ENCODE measurements around the gene CTNNA2.
"Not testable (repeated sequence)": the region's sequence is repeated elsewhere in the genome, so short reads cannot be mapped to it uniquely, and the experiment has no call there.

Gene CTNNA2

DNA sequence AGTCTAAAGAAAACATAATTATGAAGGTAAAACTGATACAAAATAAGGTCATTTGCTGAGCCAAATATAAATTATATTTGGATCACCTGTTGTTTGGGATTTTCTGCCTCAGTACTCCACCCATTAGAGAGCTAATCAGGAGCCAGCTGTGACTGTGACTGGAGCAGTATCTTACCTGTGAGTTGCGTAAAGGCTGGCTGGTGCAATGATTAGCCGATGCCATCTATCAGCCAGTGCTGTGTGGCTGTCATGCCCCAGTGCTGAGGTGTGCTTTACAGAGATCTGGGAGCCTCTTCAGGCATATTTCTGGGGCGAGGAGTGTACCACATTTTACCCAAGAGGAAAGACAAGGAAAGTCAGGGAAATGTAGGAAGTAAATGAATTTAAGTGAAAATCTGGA is 599.9 kb downstream of the CTNNA2 start:
- no peak for DNase-seq

DNA sequence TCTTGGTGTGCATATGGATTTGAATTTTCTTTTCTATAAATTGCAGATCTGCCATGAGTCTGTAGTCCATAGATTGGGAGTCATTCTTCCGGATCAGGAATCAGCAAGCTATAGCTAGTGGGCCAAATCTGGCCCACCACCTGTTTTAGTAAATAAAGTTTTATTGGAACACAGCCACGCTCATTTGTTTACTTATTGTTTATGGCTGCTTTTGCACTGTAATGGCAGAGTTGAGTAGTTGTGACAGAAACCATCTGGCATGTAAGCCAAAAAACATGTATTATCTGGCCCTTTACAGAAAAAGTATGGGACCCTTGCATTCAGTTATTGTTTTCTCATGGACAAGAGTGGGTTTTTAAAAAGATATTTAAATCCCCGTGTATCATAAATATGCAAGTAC is 600.5 kb downstream of the CTNNA2 start:
- DNase-seq = no peak

DNA sequence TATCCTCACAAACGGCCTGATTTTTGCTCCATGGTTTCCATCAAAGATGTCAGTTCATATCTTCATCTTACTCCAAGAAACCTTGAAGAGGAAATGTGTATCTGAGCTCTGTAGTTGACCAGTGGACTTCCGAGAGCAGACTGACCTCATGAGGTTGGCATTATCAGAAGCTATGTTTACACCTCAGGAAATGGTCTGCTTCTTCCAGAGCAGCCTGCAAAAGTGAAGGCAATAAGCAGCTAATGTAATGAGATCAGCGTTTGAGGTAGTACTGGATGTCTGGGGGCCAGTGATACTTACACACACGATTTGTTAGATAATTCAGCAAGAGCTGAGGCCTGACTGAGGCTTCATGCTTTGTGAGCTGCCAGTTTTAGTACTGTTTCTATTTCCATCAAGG is 602.0 kb downstream of the CTNNA2 start:
- DNase-seq = no peak

DNA sequence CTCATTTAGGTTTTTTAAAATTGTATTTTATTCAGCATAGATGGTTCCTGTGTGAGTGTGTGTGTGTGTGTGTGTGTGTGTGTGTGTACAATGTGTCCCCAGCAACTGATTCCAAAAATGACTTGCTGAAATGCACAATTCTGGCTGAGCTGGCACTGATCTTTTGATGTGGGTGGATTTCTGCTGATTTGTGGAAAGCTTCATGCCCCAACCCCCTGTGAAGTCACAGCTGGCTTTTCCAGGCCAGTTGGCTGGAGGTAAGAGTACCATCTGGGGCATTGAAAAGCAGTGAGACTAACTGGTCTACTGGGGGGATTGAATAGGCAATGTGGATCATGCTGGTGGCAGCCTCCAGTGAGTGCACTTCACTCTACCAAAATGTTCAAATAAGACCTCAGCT is 604.5 kb downstream of the CTNNA2 start:
- no peak for DNase-seq

DNA sequence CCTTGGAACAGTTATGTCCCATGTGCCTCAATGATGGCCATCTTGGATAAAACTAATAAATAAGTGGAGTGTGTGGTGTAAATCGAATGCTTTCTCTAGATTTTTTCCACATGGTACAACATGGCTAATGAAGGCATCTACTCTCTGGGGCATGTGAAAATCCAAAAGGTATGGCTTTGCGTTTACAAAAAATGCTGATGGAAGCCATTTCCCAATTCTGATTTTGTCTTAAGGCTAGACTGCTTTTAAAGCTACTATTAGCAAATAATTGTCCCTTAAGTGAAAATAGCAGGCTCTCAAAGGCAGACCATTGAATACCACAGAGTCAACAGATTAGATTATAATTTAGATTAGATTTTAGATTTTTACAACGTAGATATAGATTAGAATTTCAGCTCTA is 608.0 kb downstream of the CTNNA2 start:
- DNase-seq = no peak

DNA sequence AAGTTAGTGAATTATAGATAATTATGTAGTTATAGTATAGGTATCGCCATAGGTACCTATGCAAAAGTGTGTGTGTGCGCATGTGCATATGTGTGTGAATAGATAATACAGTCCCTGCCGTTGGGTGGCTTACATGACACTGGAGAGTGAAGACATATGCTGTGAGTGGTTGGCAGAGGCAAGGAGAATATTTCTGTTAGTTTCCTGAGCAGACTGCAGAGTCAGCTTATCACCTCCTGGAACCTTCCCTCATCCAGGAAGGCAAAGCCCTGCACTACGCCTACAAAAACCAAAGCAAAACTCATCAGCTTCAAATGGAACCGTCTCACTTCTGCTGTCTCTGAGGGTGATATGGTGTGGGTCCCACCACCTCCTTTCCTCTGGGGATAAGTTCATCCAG is 609.8 kb downstream of the CTNNA2 start:
- no peak for DNase-seq

DNA sequence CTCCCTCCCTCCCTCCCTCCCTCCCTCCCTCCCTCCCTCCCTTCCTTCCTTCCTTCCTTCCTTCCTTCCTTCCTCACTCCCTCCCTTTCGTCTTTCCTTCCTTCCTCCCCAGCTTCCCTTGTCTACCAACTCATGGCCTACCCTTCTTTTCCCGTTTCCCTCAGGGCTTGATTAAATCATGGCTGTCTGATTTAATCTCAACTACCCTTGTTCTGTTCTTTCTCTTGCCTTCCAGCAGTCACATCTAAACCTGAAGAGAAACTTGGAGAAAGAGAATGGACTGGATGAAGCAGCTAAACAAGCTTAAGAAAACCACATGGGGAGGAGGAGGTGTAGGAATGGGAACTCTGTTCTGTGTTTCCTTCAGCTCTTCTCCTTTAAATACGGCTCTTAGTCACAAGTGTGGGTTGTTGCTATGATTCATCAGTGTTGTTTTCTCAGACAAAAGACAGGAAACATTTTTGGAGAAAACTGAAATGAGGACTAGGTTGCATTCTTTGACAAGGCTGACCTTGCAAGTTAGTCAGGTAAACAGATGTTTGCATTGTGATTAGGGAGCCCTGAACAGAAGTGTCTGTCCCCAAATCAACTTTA is 613.8 kb downstream of the CTNNA2 start:
- DNase-seq = no peak

DNA sequence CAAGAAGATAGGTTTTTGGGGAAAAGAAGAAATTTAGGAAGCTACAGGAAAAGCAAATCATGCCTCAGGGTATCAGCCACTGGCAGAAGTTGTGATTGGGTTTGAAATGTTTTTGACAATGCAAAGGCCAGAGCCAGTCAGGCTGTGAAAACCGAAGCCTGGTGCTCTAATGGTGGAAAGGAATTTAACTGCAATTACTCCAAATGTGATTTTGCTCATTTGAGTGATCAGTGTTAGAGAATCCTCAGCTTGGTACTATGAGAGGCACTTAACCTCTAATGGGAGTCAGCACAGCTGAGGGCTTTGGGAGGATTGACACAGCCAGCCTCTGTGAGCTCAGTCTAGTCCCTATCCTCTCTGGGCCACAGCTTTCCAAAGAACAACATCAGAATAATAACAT is 615.2 kb downstream of the CTNNA2 start:
- DNase-seq = no peak

DNA sequence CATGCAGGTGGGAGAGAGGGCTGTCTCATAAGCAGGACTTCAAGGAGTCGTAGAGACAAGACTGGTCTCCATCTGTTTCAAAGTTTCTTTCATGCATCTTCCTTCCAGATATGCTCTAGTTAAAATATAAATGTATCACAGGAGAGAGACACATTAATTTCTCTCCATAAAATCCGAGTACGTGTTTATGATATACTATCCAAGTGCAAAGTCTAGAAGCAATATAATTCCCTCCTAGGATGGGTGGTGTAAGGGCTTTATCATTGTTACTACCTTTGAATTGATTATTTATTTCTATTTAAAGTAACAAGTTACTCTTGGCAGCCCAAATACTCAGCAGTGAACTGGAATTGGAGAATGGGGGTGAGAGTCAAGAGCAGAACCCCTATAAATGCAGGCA is 619.4 kb downstream of the CTNNA2 start:
- no peak for DNase-seq

DNA sequence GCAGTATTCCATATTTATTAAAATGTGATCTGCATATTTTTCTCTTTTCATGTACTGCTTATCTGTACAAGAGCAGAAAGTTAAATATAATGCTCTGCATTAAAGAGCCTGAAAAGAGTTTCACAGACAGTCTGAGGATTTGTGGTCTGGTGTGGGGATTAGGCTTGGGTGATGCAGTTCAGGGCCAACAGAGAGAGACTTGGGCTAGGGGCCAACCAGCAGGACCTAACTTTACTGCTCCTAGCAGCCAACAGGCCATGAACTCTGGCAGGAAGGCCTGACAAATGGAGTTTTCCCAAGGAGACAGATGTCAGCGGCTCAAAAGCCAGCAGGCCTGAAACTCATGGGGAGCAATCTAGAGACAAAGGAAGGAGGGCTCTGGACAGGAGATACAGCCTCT is 622.1 kb downstream of the CTNNA2 start:
- DNase-seq = no peak

DNA sequence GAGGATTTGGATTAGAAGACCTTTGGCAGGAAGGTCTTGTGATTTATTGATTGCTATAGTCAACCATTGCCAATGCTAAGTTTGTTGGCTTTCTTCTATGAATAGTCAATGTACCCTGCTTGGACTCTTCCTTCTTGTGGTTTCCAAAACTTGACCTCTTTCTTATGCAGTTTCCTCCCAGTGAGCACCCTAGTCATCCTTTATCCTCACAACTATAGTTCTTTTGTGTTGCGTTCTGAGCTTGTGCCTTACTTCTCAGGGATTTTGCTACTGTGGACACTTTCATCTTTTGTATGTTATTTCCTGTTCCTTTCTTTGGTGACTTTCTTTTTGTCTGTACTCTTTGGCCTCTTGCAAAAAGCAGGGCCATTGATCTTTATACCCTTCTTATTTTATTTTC is 623.5 kb downstream of the CTNNA2 start:
- DNase-seq = no peak

DNA sequence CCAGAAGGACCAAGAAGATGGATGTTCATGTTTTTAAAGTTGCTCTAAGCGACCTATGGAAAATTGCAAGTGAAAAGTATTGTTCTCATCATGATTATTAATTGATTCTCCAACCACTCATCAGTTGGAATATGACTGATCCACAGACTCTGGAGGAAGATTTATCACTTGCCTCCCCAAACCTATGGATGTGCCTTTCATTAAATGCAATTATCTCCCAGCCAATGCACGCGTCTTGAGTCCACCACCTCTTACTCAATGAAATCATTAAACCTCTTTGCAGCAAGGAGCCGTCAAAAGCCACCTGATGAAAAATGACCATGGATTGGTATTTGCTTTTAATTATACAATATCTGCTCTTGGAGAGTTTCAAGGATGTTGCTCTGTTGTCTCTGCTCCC is 626.1 kb downstream of the CTNNA2 start:
- no peak for DNase-seq

DNA sequence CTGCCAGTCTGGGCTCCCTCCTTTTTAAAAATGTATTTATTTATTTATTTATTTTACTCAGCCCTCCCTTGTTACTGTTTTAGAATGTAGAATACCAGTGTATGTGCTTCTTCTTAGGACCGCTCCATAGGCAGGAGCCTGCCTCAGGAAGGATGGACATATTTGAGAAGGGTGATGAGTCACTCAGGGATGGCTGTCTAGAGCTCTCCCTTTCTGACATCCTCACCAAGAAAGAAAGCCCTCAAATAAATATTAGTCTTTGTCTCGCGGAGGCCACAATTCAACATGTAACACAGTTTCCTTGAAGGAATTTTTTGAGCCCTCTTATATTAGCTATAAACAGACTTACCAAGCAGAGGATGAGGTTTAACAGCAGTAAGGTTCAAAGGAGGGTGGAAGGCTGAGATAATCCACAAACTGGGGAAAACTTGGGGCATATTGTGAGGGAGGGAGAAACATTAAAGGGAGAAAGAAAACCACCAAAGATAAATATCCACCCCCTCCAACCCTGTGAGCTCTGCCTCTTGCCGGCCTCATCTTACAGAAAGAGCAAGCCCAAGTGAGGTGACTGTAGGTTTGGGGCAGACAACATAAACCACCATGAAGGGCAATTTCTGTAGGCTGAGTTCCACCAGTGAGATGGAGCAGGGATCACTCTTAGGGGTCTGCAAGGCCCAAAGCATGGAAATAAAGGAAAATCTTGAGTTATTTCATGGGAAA is 628.3 kb downstream of the CTNNA2 start:
- no peak for DNase-seq

DNA sequence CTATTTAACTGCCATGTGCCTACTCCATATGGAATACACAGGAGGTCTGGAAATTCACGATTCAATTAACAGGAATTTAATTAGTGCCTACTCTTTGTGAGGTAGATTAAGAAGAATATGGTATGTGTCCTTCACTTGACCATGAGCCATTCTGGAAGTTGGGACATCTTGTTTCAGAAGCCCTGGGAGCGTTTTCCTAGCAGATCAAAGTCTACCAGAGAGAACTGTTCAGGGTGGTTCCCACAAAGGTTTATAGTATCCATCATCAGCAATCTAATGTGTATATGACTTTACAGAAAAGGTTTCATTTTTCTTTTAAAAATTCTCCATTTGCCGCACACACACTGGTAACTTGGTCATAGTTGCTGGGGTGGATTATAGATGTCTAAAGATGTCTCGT is 632.6 kb downstream of the CTNNA2 start:
- DNase-seq = no peak

DNA sequence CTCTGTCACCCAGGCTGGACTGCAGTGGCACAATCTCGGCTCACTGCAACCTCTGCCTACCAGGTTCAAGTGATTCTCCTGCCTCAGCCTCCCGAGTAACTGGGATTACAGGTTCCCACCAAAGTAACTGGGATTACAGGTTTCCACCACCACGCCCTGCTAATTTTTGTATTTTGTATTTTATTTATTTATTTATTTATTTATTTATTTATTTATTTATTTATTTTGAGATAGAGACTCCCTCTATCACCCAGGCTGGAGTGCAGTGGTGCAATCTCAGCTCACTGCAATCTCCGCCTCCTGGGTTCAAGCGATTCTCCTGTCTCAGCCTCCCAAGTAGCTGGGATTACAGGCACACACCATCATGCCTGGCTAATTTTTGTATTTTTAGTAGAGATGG is 633.9 kb downstream of the CTNNA2 start:
- not testable (repeated sequence) for DNase-seq

DNA sequence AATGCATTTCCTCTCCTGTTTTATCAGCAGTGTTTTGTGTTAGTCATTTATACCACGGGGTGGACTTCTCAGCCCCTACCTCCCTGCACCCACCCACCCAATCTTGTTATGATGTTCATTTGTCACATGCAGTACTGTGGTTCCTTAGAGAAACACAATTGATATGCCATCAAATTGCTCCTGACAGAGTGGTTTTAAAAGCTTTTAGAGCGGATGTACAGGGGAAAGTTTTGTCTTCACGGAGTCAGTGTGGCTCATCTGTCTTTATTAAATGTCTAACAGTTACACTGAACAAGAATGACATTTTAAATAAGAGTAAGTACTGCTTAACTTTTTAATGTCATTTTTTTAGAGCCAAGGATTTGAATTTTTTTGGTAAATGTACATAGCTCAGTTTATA is 634.8 kb downstream of the CTNNA2 start:
- no peak for DNase-seq

DNA sequence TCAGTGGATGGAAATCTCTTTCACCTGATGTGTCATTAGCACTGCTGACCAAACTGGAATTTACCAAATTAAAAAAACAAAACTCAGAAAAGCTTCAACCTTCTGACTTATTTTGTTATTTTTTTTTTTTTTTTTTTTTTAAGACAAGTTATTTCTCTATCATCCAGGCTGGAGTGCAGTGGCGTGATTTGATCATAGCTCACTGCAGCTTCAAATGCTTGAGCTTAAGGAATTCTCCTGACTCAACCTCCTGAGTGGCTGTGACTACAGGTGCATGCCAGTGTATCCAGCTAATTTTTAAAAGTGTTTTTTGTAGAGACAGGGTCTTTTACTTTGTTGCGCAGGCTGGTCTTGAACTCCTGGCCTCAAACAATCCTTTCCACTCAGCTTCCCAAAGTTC is 636.1 kb downstream of the CTNNA2 start:
- DNase-seq = no peak

DNA sequence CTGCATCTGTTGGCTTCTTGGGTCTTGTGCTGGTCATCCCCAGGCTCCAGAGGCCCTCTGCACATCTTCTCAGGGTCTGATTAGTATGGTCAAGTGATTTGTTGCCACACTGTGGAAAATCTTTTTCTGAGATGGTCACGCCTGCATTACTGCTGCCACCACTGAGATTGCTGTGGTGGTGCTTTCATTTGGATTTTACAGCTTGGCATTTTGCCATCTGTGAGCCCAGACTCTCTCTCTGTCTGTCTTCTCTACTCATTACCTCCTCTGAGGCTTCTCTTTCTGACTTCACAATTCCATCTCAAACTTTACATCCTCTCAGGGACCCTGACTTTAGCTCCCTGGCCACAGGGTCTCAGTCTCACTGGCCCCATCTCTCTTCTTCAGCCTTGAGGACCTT is 637.1 kb downstream of the CTNNA2 start:
- no peak for DNase-seq

DNA sequence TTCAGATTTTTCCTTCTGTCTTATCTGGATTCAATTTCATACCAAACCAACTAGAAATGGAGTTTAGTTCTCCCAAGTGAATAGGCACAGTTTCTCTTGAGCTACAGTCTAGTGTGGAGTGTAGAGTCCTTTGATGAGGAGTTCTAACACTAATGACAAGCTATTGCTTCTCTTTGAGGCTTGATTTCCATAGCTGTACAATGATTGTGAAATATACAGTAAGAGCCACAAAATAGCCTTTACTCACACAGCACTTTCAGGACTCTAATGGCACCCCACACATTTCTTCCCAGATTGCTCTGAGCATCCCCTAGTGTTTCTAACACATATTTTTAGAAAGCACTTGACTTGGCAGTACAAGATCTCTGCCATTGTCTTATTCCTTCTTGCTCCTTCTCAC is 638.4 kb downstream of the CTNNA2 start:
- no peak for DNase-seq

DNA sequence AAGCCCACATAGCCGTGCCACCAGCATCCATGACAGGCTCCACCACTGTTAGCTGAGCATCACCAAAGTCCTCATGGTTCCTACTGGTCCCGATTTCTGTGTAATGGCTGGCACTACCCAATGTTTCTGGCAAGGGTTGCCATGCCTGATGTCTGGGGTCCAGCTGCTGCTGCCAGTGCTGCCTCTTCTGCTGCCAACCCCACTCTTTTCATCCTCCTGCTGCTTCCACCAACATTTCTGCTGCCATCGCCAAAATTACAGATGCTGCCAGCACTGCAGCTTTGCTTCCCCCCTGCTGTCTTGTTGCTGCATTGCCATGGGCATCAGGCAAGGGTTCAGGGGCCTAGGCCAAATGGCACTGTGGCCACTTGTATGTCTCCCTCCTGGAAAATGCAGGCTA is 638.8 kb downstream of the CTNNA2 start:
- DNase-seq = no peak

DNA sequence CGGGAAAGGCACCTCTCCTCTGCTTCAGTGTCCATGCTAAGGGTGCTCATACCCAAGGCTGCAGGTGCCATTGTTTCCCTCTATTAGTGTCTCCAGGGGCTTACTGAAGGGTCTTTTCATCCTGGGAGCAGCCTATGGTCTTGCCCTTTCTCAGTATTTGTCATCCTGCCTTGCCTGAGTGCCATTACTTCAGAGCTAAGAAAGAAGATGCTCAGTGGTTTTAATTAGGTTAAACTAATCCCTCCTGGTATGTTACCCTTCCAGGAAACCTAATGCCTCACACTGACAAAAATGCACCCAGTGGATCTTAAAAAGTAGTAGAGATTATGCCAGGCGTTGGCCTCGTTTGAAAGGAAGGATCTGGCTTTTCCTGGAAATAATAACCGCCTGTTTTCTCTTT is 640.3 kb downstream of the CTNNA2 start:
- no peak for DNase-seq

DNA sequence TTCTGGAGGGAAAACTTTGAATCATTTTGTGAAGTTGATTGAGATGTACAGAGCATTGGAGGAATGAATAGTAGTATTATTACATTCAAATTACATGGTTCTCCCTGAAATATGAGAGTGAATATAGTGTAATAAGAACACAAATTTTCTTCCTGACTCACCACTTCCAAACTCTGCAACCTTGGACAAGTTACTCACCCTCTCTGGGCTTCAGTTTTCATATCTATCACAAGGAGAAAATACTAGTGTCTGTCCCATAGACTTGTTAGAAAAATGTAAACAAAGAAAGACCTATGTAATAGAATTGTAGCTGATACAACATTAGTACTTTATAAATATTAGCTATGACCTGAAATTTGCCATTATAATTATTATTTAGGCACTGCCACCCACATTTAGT is 640.9 kb downstream of the CTNNA2 start:
- DNase-seq = no peak

DNA sequence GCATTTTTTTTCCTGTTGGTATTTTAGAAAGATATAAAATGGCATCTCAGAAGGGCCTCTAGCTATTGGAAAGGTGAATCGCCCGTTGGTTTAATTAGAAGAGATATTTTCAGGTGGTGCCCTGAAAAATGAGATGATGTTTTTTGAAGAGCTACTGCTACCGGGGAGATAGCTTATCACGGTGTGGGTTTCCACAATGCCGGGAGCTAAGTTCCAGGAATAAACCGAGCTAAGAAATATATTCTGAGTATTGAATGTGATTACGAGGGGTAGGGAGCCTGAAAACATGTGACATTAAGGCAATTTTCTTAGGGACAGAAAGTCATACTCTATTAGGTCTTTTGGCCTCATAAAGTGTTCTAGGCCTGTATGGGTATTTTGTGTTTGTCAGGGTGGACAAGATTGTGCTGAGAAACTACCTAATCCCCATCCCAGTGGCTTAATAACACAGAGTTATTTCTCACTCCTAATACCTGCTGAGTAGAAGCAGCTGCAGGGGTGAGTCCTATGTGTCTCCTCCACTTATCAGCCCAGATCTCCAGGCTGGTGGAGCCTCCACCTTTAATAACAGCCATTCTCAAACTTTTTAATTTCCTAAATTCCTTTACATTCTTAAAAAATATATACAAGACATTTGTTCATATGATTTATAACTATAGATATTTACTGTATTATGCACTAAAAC is 641.5 kb downstream of the CTNNA2 start:
- DNase-seq = no peak

DNA sequence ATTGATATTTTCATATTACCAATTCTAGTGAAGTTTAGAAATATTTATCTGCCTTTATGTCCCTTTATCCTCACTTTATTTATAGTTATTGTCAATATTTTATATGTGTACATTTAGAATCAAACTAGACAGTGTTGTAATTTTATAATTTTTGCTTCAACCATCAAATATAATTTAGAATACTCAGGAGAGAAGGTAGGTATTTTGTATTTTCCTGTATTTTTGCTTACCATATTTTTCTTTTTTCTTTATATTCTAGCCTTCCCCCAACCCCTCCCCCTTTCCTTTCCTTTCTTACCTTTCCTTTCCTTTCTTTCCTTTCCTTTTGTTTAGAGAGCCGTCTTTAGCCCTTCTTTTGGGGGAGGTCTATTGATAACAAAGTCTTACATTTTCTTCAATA is 651.5 kb downstream of the CTNNA2 start:
- no peak for DNase-seq
